GM23338 (cell line): ENCODE measurements around the gene KLRB1.

Experiments used
- EZH2 ChIP-seq: fragments of 200-600 bp; sonication (generic); IDR thresholded peaks from one replicate; pipeline ENCODE4 v1.8.0; 2017; ENCODE audit warnings: antibody characterized with exemption, mild to moderate bottlenecking, low read depth; ENCODE audit not compliant: unreplicated experiment
- TF ChIP-seq, protein P1 (sequence below), 2 experiments: fragments of 200-600 bp in 1 of 2; sonication (generic) in 1 of 2; conservative IDR thresholded peaks; 2 replicates each; pipeline versions ENCODE4 v1.5.1 to v1.6.1; 2016 to 2017; ENCODE audit warnings: antibody characterized with exemption in 2 of 2, low read depth in 2 of 2, mild to moderate bottlenecking in 2 of 2, moderate library complexity in 1 of 2

GRCh38 chr12:9625019-9625418, 17.3 kb upstream of the KLRB1 start:
- TF ChIP-seq, protein P1, sequence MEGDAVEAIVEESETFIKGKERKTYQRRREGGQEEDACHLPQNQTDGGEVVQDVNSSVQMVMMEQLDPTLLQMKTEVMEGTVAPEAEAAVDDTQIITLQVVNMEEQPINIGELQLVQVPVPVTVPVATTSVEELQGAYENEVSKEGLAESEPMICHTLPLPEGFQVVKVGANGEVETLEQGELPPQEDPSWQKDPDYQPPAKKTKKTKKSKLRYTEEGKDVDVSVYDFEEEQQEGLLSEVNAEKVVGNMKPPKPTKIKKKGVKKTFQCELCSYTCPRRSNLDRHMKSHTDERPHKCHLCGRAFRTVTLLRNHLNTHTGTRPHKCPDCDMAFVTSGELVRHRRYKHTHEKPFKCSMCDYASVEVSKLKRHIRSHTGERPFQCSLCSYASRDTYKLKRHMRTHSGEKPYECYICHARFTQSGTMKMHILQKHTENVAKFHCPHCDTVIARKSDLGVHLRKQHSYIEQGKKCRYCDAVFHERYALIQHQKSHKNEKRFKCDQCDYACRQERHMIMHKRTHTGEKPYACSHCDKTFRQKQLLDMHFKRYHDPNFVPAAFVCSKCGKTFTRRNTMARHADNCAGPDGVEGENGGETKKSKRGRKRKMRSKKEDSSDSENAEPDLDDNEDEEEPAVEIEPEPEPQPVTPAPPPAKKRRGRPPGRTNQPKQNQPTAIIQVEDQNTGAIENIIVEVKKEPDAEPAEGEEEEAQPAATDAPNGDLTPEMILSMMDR (conservative IDR thresholded peaks at IDR 0.05; ENCODE audit: low read depth in 2 of 2) = no peak
- no peak for TF ChIP-seq EZH2
